SIG-M5 treated with dmso at 0.1 percent for 504 hours (cell line): Measurements from ENCODE around the gene PHACTR3.
A peak's percentile ranks its signal among the peaks of the same experiment; 100 is the strongest.

ENCODE experiments used
- DNase-seq: peaks from one replicate; lab custom pipeline; 2025; ENCODE audit not compliant: unreplicated experiment; lab: John Stamatoyannopoulos, UW

The PHACTR3 gene

GRCh38 chr20:59747671-59748515, 143.6 kb downstream of the PHACTR3 start:
- DNase-seq: no peak

GRCh38 chr20:59748619-59749191, 144.4 kb downstream of the PHACTR3 start:
- no peak for DNase-seq

GRCh38 chr20:59749301-59749700, 145.0 kb downstream of the PHACTR3 start:
- no peak for DNase-seq

- DNase-seq: no peak
Measured at GRCh38 chr20:59750209-59750840, 146.0 kb downstream of the PHACTR3 start.

- DNase-seq: peak; percentile 74
Measured at GRCh38 chr20:59751075-59751711, 146.9 kb downstream of the PHACTR3 start.

- peak; percentile 77 for DNase-seq
Measured at GRCh38 chr20:59752101-59752586, 147.8 kb downstream of the PHACTR3 start.

- no peak for DNase-seq
Measured at GRCh38 chr20:59752704-59753460, 148.5 kb downstream of the PHACTR3 start.

GRCh38 chr20:59753836-59754235, 149.5 kb downstream of the PHACTR3 start:
- DNase-seq: no peak

GRCh38 chr20:59754551-59754950, 150.2 kb downstream of the PHACTR3 start:
- no peak for DNase-seq

- DNase-seq: no peak
Measured at GRCh38 chr20:59756241-59756640, 151.9 kb downstream of the PHACTR3 start.

GRCh38 chr20:59764037-59764436, 159.7 kb downstream of the PHACTR3 start:
- DNase-seq: no peak

- DNase-seq: no peak
Measured at GRCh38 chr20:59765599-59766177, 161.3 kb downstream of the PHACTR3 start.

GRCh38 chr20:59767656-59768055, 163.3 kb downstream of the PHACTR3 start:
- DNase-seq: no peak

GRCh38 chr20:59770270-59770669, 165.9 kb downstream of the PHACTR3 start:
- DNase-seq: peak; percentile 19

GRCh38 chr20:59770851-59771250, 166.5 kb downstream of the PHACTR3 start:
- no peak for DNase-seq

GRCh38 chr20:59771506-59772372, 167.4 kb downstream of the PHACTR3 start:
- no peak for DNase-seq

GRCh38 chr20:59772373-59772705, 168.0 kb downstream of the PHACTR3 start:
- no peak for DNase-seq

- peak; percentile 26 for DNase-seq
Measured at GRCh38 chr20:59772931-59773913, 168.9 kb downstream of the PHACTR3 start.
